ENCODE measurements around the gene NECTIN4. TPM values are rescaled to one million over a fixed set of nuclear protein-coding genes. Genes with fewer than 3 reads are reported as not detected.

Gene NECTIN4
- total and polyA plus RNA-seq, 10 of the 15 experiments (the other 5 are each of a cell fraction or from before 2014, with no cell fraction given) = 2.8 to 8.7 (median 3.7) TPM

GRCh38 chr1:161111527-161111926 lies 22.2 kb upstream of the NECTIN4 start:
- Histone ChIP-seq H3K79me2 (ENCODE audit: control insufficient read depth, insufficient read depth, low read length) (peaks cover 67% of the 10 kb centered on the region), H3K4me2 (ENCODE audit: control insufficient read depth, insufficient read depth) (no peak overlapping the region), H3K9ac (ENCODE audit: control insufficient read depth, insufficient read depth, low read length) (no peak overlapping the region), H2AFZ (ENCODE audit: control insufficient read depth, low read depth, low read length) (no peak overlapping the region), H3K27me3 (replicated peaks in 1 of 2; ENCODE audit: control insufficient read depth in 2 of 2, insufficient read depth in 2 of 2, low read length in 1 of 2) (no peaks in the 10 kb centered on the region), H3K27ac (ENCODE audit: control insufficient read depth, insufficient read depth) (no peak overlapping the region), H3K4me1 (ENCODE audit: control insufficient read depth, insufficient read depth, low read length) (no peaks in the 10 kb centered on the region), H3K36me3 (ENCODE audit: control insufficient read depth in 2 of 2, insufficient read depth in 2 of 2, low read length in 1 of 2) (peaks cover 0 to 2% of the 10 kb centered on the region in 2 experiments; a peak in 1 of 4 replicates), H3K9me3 (replicated peaks; ENCODE audit: control insufficient read depth, insufficient read depth, low read length) (no peaks in the 10 kb centered on the region), H4K20me1 (ENCODE audit: control insufficient read depth, insufficient read depth) (no peaks in the 10 kb centered on the region), H3K4me3 (no peak overlapping the region)
- BruUV-seq (replicated peaks) = no TSS peak
- ATAC-seq (no peak), FAIRE-seq (no peak), DNase-seq (ENCODE audit: low read depth, low spot score) (no peak)
- TF ChIP-seq RB1 (IDR thresholded peaks at IDR 0.05; ENCODE audit: borderline replicate concordance) = no peak
- TF ChIP-seq, protein P1, sequence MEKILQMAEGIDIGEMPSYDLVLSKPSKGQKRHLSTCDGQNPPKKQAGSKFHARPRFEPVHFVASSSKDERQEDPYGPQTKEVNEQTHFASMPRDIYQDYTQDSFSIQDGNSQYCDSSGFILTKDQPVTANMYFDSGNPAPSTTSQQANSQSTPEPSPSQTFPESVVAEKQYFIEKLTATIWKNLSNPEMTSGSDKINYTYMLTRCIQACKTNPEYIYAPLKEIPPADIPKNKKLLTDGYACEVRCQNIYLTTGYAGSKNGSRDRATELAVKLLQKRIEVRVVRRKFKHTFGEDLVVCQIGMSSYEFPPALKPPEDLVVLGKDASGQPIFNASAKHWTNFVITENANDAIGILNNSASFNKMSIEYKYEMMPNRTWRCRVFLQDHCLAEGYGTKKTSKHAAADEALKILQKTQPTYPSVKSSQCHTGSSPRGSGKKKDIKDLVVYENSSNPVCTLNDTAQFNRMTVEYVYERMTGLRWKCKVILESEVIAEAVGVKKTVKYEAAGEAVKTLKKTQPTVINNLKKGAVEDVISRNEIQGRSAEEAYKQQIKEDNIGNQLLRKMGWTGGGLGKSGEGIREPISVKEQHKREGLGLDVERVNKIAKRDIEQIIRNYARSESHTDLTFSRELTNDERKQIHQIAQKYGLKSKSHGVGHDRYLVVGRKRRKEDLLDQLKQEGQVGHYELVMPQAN (conservative IDR thresholded peaks at IDR 0.05) = no peak
- TF ChIP-seq TARDBP (IDR thresholded peaks at IDR 0.05; ENCODE audit: borderline replicate concordance) = no peak
- no peak for TF ChIP-seq ZNF217 (IDR thresholded peaks at IDR 0.05)
- TF ChIP-seq ESRRA (IDR thresholded peaks at IDR 0.05; ENCODE audit: low read length) = no peak
- TF ChIP-seq, protein P2, sequence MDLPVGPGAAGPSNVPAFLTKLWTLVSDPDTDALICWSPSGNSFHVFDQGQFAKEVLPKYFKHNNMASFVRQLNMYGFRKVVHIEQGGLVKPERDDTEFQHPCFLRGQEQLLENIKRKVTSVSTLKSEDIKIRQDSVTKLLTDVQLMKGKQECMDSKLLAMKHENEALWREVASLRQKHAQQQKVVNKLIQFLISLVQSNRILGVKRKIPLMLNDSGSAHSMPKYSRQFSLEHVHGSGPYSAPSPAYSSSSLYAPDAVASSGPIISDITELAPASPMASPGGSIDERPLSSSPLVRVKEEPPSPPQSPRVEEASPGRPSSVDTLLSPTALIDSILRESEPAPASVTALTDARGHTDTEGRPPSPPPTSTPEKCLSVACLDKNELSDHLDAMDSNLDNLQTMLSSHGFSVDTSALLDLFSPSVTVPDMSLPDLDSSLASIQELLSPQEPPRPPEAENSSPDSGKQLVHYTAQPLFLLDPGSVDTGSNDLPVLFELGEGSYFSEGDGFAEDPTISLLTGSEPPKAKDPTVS (IDR thresholded peaks at IDR 0.05; ENCODE audit: low read depth, low read length) = no peak
- no peak for TF ChIP-seq CBX3 (IDR thresholded peaks at IDR 0.05; ENCODE audit: borderline replicate concordance, low read depth)
- TF ChIP-seq CREM (IDR thresholded peaks at IDR 0.05; ENCODE audit: low read depth) = no peak
- no peak for TF ChIP-seq SUZ12 (IDR thresholded peaks at IDR 0.05; ENCODE audit: unreplicated experiment)
- no peak for TF ChIP-seq TAF1 (IDR thresholded peaks at IDR 0.05; ENCODE audit: borderline replicate concordance, low read depth, low read length)
- TF ChIP-seq TCF7 (IDR thresholded peaks at IDR 0.05; ENCODE audit: borderline replicate concordance) = no peak
- no peak for TF ChIP-seq ZNF207 (IDR thresholded peaks at IDR 0.05; ENCODE audit: borderline replicate concordance)
- no peak for TF ChIP-seq MEF2A (IDR thresholded peaks at IDR 0.05; ENCODE audit: insufficient read depth, low read depth, low read length)
- TF ChIP-seq SIX5 (IDR thresholded peaks at IDR 0.05; ENCODE audit: low read depth, low read length, severe bottlenecking) = no peak
- no peak for TF ChIP-seq NR2C1 (IDR thresholded peaks at IDR 0.05)
- TF ChIP-seq ATF7 (IDR thresholded peaks at IDR 0.05; ENCODE audit: low read depth) = no peak
- ChIA-PET RAD21 (ENCODE audit: unreplicated experiment) (interaction anchor here (0.6 to 1.2 kb wide), 3 partner anchors 44 to 121 kb away, joined by 3 read pairs; no protein-coding TSS in a partner anchor), CTCF (interaction anchor here (0.7 to 2.1 kb wide), 6 partner anchors 12 to 29 kb away, joined by 3 to 8 read pairs (median 4); partner anchors contain the start of gene KLHDC9), SMC1A (ENCODE audit: uncharacterized antibody, unreplicated experiment) (interaction anchor here (0.6 to 2.0 kb wide), 11 partner anchors 10 to 114 kb away, joined by 3 to 9 read pairs (median 4); no protein-coding TSS in a partner anchor), POLR2A (interaction anchor here (0.6 to 1.7 kb wide), 5 partner anchors 11 to 267 kb away, joined by 3 to 5 read pairs (median 4); partner anchors contain the start of gene DEDD)
- WGBS (ENCODE audit: insufficient coverage, insufficient replicate concordance, low lambda C conversion rate, missing lambda C conversion rate) = 15% methylated on average over 2 of the region's 2 CpGs
- in situ Hi-C loops (cut with MboI) = no loop called here
- intact Hi-C loops (cut with micrococcal nuclease; ENCODE audit: unreplicated experiment) = no loop called here

Measured in GM12878 (cell line).